Measurements from ENCODE around the gene EAF1.

GRCh38 chr3:15409774-15410173 lies 17.6 kb upstream of the EAF1 start:
- TF ChIP-seq CTCF (IDR thresholded peaks at IDR 0.05): no peak
- no peak for TF ChIP-seq EZH2 (IDR thresholded peaks at IDR 0.05; ENCODE audit: borderline replicate concordance, insufficient read depth, low read depth, low read length, poor library complexity, severe bottlenecking)

Measured in B cell (primary cell).